HUDEP-2 (cell line): ENCODE data around the gene ALOX15.
"Not testable (repeated sequence)": the region's sequence is repeated elsewhere in the genome, so short reads cannot be mapped to it uniquely, and the experiment has no call there.

ENCODE experiments used
- DNase-seq, 76 experiments: peaks; one replicate each; lab custom pipeline; 2025; ENCODE audit not compliant: unreplicated experiment in 76 of 76; lab: John Stamatoyannopoulos, UW

Gene ALOX15

DNA sequence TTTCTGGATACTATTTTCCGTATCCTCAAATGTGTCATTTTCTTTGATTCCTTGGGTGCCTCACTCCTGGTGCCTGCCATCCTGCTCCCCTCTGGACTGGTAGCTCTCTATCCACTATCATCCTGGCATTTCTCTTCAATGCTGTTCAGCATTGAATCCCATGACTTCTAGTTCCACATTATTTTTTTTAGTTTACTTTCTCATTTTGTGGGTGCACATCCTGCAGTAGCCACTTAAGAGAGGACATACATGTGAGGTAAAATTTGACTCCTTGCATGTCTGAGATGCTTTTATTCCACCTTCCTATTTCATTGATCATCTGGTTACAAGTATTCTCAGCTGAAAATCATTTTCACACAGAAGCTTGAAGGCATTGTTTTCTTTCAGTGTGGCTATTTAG lies 19.1 kb downstream of the ALOX15 start:
- DNase-seq = no peak

DNA sequence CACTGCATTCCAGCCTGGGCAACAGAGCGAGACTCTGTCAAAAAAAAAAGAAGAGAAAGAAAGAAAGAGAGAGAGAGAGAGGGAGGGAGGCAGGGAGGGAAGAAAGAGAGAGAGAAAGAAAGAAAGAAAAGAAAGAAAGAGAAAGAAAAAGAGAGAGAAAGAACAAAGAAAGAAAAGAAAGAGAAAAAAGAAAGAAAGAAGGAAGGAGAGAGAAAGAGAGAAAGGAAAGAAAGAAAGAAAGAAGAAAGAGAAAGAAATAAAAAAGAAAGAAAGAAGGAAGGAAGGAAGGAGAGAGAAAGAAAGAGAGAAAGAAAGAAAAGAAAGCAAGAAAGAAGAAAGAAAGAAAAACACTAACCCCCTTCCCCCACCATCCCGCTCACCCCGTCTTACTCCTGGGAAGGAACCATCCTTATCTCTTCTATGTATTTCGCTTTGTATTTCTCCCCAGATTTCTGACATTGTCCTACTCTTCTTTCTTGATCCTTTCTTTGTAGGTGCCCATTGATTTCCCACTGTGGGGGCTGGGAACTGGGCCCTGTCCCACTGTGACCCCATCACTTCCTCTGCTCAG lies 20.9 kb downstream of the ALOX15 start:
- DNase-seq = no peak

DNA sequence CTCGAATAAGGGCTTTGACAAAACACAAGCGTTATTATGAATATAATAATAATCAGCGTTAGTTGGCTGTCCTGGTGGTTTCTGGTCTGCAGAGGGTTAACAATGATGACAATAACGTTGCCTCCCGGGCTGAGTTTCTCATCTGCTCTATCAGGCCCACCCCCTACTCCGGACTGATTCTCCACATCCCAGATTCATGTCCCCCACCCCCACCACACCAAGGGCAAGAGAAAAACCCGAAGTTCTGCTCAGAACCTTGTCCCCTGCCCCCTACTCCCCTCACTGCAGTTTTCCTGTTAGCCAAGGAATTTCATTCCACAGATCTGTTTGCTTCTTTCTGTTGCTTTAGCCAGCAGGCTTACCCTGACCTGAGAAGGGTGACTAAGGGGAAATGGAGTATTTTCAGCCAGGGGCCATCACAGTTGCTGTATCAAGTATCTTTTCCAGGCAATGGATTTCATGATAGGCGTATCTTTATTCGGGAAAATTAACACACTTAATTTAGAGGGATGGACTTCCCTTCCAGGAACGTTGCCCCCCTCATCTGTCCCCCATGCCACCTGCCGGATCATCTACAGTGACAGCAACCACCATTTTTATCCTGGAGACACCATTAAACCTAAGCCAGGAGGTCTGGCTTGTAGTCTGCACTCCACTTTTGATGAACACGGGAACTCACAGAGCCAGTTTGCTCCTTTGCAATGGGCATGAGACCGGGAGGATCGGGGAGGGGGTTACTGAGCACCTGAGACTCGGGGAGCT lies 23.7 kb downstream of the ALOX15 start:
- DNase-seq = no peak

DNA sequence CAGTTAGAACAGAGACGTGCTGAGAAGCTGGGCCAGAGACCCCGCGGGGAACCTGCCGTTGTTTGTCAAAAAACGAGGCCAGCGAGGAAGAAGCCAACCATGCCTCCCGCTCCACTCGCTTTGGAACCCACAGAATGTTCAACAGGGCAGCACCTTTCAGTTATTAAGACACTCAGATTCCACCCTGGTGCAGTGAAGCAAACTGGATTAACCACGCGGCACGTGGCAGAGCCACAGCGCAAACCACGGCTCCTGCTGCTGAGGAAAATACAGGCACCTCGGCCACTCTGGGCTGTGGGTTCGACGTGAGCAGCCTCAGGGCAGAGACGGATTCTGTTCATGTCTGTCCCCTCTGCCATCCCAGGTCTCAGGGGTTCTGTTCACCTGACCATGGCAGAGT lies 24.4 kb downstream of the ALOX15 start:
- DNase-seq = no peak

DNA sequence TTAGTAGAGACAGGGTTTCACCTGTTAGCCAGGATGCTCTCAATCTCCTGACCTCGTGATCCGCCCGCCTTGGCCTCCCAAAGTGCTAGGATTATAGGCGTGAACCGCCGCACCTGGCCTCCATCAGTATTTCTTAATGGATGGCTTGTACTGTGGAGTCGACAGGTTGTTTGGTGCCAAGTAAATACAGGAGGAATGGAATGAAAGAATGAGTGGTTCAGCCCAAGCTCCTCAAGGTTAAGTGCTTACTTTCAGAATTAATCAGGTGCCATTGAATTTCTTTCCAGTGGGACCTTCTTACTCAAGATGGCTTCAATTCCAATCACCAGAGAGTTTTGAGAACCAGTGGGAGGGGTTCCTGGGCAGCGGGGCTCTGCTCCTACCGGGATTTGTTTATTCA lies 25.0 kb downstream of the ALOX15 start:
- DNase-seq = no peak

DNA sequence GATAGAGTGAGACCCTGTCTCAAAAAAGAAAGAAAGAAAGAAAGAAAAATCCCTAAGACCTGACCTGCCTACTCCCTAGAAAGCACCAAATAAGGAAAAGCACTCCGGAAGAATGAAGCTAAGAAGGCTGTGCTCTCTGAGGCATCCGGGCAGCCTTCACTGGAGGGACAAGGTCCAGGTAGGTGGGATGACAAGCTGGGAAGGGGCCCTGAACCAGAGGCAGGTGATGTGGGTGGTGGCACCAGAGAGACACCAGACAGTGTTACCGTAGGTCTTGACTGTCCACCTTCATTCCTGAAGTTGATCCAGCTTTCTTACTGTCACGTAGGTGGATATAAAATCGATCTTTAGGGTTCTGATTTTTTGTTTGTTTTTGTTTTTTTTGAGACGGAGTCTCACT lies 30.8 kb downstream of the ALOX15 start:
- DNase-seq = no peak

DNA sequence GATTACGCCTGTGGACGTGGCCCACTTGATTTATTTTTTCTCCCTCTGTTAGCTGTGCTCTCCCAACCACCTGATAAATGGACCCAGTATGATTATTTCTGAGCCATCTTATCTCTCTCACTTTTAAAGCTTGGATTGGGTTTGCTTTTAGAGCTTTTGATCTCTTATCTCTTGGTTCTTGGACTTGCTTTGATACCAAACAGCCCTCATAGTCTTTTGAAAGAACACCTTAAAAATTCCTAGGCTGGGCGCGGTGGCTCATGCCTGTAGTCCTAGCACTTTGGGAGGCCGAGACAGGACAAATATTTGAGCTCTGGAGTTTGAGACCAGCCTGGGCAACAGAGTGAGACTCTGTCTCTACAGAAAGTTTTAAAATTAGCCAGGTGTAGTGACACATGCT lies 31.3 kb downstream of the ALOX15 start:
- DNase-seq = no peak

DNA sequence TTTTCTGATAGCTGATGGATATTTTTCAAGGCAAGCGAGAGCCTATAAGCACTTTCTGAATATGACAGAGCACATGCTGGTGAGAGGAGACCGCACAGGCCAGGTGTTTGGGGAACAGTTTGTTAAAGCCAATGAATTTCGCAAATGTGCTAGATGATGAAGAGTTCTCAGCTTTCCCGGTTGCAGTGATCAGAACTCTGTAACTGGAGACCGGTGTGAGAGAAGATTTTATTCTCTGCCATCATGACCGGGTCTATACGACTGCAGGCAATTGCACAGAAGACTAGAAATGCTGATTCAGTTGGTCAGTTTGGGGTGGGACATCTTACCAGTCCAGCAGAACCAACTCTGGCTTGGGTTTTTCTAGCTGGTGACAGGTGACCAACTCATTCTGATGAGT lies 31.7 kb downstream of the ALOX15 start:
- no peak for DNase-seq

DNA sequence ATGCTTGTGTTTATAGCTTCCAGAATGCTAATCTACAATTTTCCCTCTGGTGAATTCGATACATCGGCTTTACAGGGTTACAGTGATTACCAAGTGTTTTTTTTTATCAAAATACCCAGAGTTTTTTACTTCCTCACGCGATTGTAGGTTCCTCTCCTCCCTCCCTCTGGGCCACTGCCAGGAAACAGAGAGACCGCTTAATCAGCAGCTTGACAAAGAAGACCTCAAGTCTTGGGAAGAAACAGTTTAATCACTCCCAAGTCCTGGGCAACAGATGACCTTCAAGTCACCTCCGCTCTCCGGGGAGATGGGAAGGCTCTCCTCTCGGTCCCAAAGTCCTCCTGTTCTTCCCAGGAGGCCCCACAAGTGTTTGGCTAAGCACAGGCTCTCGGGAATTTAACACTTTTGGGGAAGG lies 33.7 kb downstream of the ALOX15 start:
- DNase-seq = peak in 74 of 76 experiments; percentile 25 to 89 (median 76)

DNA sequence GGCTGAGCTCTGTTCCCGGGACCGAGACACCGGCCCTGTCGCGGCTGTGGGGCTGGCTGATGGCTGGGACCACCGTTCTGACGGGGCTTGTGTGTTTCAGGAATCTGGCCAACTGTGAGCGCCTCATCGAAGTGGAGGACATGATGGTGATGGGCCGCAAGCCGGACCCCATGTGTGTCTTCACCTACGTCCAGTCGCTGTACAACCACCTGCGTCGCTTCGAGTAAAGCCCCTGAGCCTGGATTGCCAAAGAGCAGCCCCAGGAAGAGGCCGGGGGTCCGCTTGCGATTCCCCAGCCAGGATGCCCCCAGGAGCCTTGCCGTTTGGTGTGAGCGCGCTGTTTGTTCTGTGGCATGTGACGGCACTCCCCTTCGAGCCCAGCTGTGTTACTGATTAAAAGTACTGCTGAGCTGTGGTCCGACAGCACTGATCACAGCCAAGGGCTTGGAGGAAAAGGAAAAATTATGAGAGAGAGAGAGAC lies 34.2 kb downstream of the ALOX15 start:
- peak in 39 of 76 experiments; percentile 3 to 74 (median 40) for DNase-seq

DNA sequence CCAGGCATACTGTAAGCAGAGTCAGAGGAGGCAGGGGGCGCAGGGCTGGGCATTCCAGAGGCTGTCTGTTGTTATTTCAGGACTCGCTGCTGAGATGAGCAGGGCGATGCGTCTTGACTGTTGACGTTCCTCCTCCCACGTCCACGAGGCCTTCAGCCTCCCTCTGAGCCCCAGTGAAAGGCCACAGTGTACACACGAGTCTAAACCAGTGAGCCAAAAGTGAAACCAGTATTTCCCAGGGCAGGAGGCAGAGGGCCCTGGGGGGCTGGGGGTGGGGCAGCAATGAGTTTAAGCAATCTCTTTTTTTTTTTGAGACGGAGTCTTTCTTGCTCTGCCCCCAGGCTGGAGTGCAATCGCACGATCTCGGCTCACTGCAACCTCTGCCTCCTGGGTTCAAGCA lies 35.7 kb downstream of the ALOX15 start:
- no peak for DNase-seq

DNA sequence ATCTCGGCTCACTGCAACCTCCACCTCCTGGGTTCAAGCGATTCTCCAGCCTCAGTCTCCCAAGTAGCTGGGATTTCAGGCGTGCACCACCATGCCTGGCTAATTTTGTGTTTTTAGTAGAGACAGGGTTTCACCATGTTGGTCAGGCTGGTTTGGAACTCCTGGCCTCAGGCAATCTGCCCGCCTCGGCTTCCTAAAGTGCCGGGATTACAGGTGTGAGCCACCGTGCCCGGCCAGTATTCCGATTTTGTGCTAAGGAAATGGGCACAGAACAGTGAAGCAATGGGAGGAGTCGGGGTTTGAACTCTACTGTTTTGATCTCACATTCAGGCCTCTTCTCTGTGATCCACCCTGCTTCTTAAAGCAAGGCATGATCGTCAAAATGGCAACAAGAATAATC lies 36.7 kb downstream of the ALOX15 start:
- DNase-seq = not testable (repeated sequence)

DNA sequence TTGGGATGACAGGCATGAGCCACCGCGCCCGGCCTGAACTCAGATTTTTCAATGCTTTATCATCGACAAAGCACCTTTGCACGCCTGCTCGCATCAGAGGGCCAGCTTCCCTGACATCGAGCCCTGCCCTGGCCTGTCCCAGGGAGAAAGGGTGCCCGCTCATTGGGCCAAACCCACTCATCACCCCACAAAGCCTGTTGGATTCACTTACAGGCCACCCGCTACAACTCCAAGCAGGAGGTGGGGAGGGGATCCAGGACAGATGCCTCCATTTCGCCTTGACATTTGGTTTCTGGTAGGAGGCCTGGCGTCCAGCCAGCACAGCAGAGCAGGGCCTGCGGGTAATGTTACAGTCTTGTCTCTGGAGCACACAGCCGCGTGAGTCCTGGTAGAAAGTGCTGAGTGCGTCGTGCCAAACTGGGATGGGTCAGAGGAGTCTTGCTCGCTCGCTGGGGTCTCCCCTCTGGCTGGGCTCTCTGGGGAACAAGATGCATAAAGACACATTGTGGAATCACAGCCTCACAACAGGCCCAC lies 37.3 kb downstream of the ALOX15 start:
- peak in 1 of 76 experiments; percentile 9 for DNase-seq

DNA sequence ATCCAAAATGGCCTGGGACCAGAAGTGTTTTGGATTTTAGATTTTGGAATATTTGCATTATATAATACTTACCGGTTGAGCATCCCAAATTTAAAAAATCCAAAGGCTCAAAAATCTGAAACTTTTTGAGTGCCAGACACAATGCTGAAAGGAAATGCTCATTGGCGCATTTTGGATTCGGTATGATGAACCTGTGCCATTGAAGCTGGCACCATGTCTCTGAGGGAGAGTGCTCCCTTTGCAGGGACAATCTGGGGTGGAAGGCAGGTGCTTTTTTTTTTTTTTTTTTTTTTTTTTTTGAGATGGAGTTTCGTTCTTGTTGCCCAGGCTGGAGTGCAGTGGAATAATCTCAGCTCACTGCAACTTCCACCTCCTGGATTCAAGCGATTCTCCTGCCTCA lies 39.4 kb downstream of the ALOX15 start:
- DNase-seq = no peak

DNA sequence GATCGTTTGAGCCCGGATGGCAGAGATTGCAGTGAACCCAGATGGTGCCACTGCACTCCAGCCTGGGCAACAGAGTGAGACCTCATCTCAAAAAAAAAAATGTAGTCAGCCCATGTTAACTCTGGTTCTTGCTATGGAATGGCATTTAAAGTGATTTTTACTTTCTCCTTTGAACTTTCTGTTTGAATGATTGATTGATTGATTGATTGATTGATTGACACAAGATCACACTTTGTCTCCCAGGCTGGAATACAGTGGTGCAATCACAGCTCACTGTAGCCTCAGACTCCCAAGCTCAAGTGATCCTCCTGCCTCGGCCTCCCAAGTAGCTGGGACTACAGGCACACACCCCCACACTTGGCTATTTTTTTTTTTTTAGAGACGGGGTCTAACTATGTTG lies 40.2 kb downstream of the ALOX15 start:
- no peak for DNase-seq

DNA sequence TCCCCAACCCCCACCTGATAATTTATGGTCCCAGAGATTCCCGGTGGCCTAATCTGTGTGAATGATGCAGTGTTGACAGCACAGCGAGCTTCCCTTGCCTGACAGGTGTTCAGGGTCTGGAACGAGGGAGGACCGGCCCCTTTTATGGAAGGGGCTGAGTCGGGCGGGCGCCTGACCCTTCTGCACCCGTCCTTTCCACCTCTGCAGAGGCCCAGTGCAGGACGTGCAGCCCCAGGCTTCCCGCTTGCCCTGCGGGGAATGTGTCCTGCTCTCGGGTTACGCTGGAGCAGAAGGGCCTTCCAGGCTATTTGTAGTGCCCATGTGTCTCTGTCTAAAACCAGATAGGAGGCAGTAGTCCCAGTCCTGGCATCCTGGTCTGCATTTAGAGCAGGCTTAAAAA lies 40.9 kb downstream of the ALOX15 start:
- no peak for DNase-seq

DNA sequence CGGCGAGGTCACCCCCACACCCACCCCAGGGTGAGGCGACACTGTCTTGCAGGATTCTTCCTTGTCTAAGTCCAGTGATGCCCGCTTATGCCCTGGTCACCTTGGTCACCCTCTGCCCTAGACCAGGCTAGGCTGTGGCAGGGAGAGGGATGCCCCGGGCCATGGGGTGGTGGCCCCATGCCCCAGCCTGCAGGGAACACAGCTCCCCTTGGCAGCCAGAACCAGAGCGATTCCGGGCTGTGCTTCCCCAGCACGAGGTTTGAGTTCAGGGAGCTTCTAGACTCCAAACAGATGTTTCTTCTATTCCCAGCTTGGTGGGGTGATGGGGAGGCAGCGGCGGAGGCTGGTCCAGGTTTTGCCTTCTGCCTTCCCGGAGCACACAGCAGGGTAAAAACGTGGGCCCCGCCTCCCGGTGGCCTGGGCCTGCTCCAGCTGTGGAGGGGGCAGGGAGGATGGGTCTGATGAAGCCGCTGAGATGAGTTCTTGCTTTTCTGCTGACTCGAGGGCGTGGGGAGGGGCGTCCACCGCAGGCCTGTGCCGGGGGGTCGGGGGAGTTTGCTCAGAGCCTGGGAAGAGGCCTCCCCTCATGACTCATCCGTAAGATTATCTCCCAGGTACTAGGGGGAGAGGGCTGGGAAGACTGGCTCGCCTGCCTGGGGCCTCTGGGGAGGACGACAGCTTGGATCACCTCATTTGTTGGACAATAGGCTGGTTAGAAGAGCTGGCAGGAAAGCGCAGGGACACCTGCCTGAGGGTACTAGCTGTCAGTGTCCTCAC lies 41.8 kb downstream of the ALOX15 start:
- no peak for DNase-seq

DNA sequence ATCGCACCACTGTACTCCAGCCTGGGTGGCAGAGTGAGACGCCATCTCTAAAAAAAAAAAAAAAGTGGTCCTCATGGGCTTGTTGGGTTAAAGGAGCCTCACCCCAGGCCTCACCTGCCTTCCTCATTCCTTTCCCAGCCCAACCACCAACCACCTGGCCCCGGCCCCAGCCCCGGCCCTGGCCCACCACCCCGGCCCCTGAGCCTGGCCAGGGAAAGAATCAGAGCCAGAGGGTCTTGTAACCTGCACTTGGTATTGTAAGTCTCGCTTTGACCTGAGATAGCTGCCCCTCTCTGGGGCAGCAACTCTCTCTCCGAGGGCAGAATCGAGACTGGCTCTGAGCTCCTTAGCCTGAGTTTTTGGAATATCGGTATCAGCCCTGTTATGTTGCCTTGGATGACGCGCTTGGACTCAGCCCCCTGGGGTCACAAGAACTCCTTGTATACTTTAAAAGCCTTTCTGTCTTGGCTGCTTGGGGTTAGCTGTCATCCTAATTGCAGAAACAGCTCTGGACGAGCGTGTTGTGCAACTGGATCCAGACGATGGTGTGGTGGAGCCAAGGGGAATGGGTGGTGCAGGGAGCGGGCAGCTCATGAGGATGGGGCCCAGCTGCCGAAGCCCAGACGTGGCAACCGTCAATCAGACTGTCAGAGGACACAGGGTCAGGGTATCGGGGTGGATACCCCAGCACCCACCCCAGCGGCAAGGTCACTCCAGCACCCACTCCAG lies 42.5 kb downstream of the ALOX15 start:
- DNase-seq = no peak

DNA sequence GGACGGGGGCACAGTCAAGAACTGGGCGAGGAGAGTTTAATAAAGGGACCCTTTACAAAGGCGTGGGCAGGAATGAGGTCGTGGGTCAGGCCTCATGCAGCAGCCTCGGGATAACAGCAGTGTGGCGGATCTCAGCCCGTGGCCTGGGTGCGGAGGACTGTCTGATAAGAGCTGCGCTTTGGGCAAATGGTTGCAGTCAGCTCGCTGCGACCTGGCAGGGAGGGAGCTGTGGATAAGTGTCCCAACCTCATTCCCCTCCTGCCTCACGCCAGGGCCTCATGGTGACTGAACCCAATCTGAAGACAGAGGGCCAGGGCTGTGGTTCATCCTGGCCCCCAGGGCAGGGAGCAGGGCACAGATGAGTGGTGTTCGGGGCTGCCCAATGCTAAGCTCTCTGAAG lies 43.5 kb downstream of the ALOX15 start:
- DNase-seq = no peak

DNA sequence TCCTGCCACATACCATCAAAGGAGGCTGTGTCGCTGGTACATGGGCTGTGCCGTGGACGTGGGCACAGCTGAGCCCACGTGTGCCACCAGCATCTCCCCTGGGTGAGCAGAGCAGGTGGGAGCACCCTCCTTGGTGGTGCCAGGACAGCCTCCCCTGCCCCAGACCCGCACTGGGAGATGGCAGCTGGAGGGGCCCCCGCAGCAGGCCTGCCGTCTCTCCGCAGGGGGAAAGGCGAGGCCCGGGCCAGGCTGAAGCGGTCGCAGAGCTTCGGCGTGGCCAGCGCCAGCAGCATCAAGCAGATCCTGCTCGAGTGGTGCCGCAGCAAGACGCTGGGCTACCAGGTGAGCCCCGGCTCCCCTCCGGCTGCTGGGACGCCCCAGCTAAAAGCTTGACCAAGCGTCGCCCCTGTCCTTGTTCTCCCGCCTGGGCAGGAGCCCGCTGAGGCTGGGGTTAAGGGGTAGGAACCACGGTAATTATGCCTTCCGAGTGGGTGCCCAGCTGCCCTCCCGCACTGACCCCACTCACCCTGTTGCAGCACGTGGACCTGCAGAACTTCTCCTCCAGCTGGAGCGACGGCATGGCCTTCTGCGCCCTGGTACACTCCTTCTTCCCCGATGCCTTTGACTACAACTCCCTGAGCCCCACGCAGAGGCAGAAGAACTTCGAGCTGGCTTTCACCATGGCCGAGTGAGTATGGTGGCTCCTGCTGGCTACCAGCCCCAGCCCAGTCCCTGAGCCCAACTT lies 44.7 kb downstream of the ALOX15 start:
- no peak for DNase-seq
